ENCODE data around the gene FNDC10.
A peak's percentile ranks its signal among the peaks of the same experiment; 100 is the strongest.

FNDC10 gene

GRCh38 chr1:1615256-1616044, 15.5 kb upstream of the FNDC10 start, which contains the start of gene MIB2:
MIB2 (plus strand) TSS chr1:1615500; CDS start chr1:1623453, 7,953 bp downstream.
- DNase-seq = peak; percentile 92

GRCh38 chr1:1614954-1615255, 15.0 kb upstream of the FNDC10 start:
- no peak for DNase-seq

GRCh38 chr1:1614204-1614953, 14.4 kb upstream of the FNDC10 start:
- DNase-seq = no peak

GRCh38 chr1:1613509-1614082, 13.7 kb upstream of the FNDC10 start:
- no peak for DNase-seq

- no peak for DNase-seq
Measured at GRCh38 chr1:1612104-1612400, 12.1 kb upstream of the FNDC10 start.

GRCh38 chr1:1610796-1611195, 10.9 kb upstream of the FNDC10 start:
- DNase-seq = no peak

- DNase-seq = no peak
Measured at GRCh38 chr1:1609822-1610485, 10.0 kb upstream of the FNDC10 start.

GRCh38 chr1:1606232-1606631, 6.3 kb upstream of the FNDC10 start:
- DNase-seq = no peak

GRCh38 chr1:1605724-1606123, 5.8 kb upstream of the FNDC10 start:
- DNase-seq = no peak

GRCh38 chr1:1605034-1605591, 5.2 kb upstream of the FNDC10 start:
- DNase-seq = no peak

- no peak for DNase-seq
Measured at GRCh38 chr1:1604374-1605033, 4.6 kb upstream of the FNDC10 start.

- no peak for DNase-seq
Measured at GRCh38 chr1:1603671-1604373, 3.9 kb upstream of the FNDC10 start.

- DNase-seq = no peak
Measured at GRCh38 chr1:1602968-1603506, 3.1 kb upstream of the FNDC10 start.

GRCh38 chr1:1602304-1602967, 2.5 kb upstream of the FNDC10 start:
- no peak for DNase-seq

GRCh38 chr1:1601564-1602303, 1.8 kb upstream of the FNDC10 start:
- DNase-seq = no peak

GRCh38 chr1:1600861-1601563, 1.1 kb upstream of the FNDC10 start:
- no peak for DNase-seq

- no peak for DNase-seq
Measured at GRCh38 chr1:1599030-1599934, 653 bp downstream of the FNDC10 start.

GRCh38 chr1:1598720-1599029, 1.3 kb downstream of the FNDC10 start:
- no peak for DNase-seq

Data from NCI-H2081 treated with DMSO at 0.1 percent for 48 hours (cell line).